Neuron (in vitro differentiated cells): ENCODE data around the gene SPECC1L.

ENCODE experiments used
- H2AFZ ChIP-seq: one replicate; pipeline ENCODE4 v1.6.1; 2013; ENCODE audit warnings: low read depth, mild to moderate bottlenecking, inconsistent platforms, low read length, moderate library complexity
- H3K27me3 ChIP-seq: one replicate; pipeline ENCODE4 v1.6.1; 2013; ENCODE audit warnings: low read length; ENCODE audit not compliant: insufficient read depth
- H3K36me3 ChIP-seq: one replicate; pipeline ENCODE4 v1.6.1; 2013; ENCODE audit warnings: low read length; ENCODE audit not compliant: insufficient read depth
- H3K4me1 ChIP-seq: one replicate; pipeline ENCODE4 v1.6.1; 2013; ENCODE audit warnings: low read length; ENCODE audit not compliant: insufficient read depth
- H3K4me3 ChIP-seq: 2 replicates; pipeline ENCODE4 v1.5.1; 2013; ENCODE audit warnings: mild to moderate bottlenecking, low read length, moderate library complexity
- H3K9me3 ChIP-seq: one replicate; pipeline ENCODE4 v1.6.1; 2013; ENCODE audit warnings: low read length

Gene SPECC1L

GRCh38 chr22:24379536-24379935 is 108.9 kb downstream of the SPECC1L start:
- H3K4me1 ChIP-seq: no peaks in the 10 kb centered on the region
- no peaks in the 10 kb centered on the region for H3K27me3 ChIP-seq
- H3K9me3 ChIP-seq: peaks cover 1% of the 10 kb centered on the region
- H3K36me3 ChIP-seq: peaks cover 49% of the 10 kb centered on the region
- no peak overlapping the region for H2AFZ ChIP-seq
- H3K4me3 ChIP-seq: no peak overlapping the region

GRCh38 chr22:24380220-24380904 is 109.7 kb downstream of the SPECC1L start:
- Histone ChIP-seq H3K4me1 (no peaks in the 10 kb centered on the region), H3K4me3 (no peak overlapping the region), H3K9me3 (peaks cover 1% of the 10 kb centered on the region), H3K36me3 (peaks cover 43% of the 10 kb centered on the region), H3K27me3 (no peaks in the 10 kb centered on the region), H2AFZ (no peak overlapping the region)

- Histone ChIP-seq H3K4me1 (no peaks in the 10 kb centered on the region), H3K9me3 (peaks cover 1% of the 10 kb centered on the region), H2AFZ (no peak overlapping the region), H3K27me3 (no peaks in the 10 kb centered on the region), H3K4me3 (no peak overlapping the region), H3K36me3 (peaks cover 38% of the 10 kb centered on the region)
Observed at GRCh38 chr22:24380905-24381230, 110.2 kb downstream of the SPECC1L start.

GRCh38 chr22:24383061-24383460 is 112.4 kb downstream of the SPECC1L start:
- H3K36me3 ChIP-seq: peaks cover 24% of the 10 kb centered on the region
- H3K4me1 ChIP-seq: no peaks in the 10 kb centered on the region
- H3K27me3 ChIP-seq: no peaks in the 10 kb centered on the region
- no peak overlapping the region for H3K4me3 ChIP-seq
- H2AFZ ChIP-seq: no peak overlapping the region
- H3K9me3 ChIP-seq: peaks cover 3% of the 10 kb centered on the region

GRCh38 chr22:24384131-24384530 is 113.5 kb downstream of the SPECC1L start:
- peaks cover 18% of the 10 kb centered on the region for H3K36me3 ChIP-seq
- H3K4me1 ChIP-seq: no peaks in the 10 kb centered on the region
- no peak overlapping the region for H3K4me3 ChIP-seq
- H3K27me3 ChIP-seq: no peaks in the 10 kb centered on the region
- H3K9me3 ChIP-seq: peaks cover 3% of the 10 kb centered on the region
- no peak overlapping the region for H2AFZ ChIP-seq

GRCh38 chr22:24386937-24387471 is 116.4 kb downstream of the SPECC1L start:
- peaks cover 16% of the 10 kb centered on the region for H3K36me3 ChIP-seq
- H3K9me3 ChIP-seq: peaks cover 3% of the 10 kb centered on the region
- H3K4me3 ChIP-seq: no peak overlapping the region

GRCh38 chr22:24389680-24390079 is 119.0 kb downstream of the SPECC1L start:
- peaks cover 3% of the 10 kb centered on the region for H3K9me3 ChIP-seq
- H2AFZ ChIP-seq: no peak overlapping the region
- no peaks in the 10 kb centered on the region for H3K4me1 ChIP-seq
- H3K36me3 ChIP-seq: peaks cover 8% of the 10 kb centered on the region
- no peaks in the 10 kb centered on the region for H3K27me3 ChIP-seq
- H3K4me3 ChIP-seq: no peak overlapping the region

More at GRCh38 chr22:24386937-24387471, 116.4 kb downstream of the SPECC1L start:
- H3K27me3 ChIP-seq: no peaks in the 10 kb centered on the region
- no peak overlapping the region for H2AFZ ChIP-seq
- H3K4me1 ChIP-seq: no peaks in the 10 kb centered on the region

- no peaks in the 10 kb centered on the region for H3K4me1 ChIP-seq
- H2AFZ ChIP-seq: no peak overlapping the region
- no peak overlapping the region for H3K4me3 ChIP-seq
- peaks cover 3% of the 10 kb centered on the region for H3K9me3 ChIP-seq
- H3K27me3 ChIP-seq: no peaks in the 10 kb centered on the region
- peaks cover 9% of the 10 kb centered on the region for H3K36me3 ChIP-seq
Observed at GRCh38 chr22:24390156-24390555, 119.5 kb downstream of the SPECC1L start.

- H3K36me3 ChIP-seq: peaks cover 13% of the 10 kb centered on the region
- H3K27me3 ChIP-seq: no peaks in the 10 kb centered on the region
- peaks cover 3% of the 10 kb centered on the region for H3K9me3 ChIP-seq
- H3K4me1 ChIP-seq: no peaks in the 10 kb centered on the region
- no peak overlapping the region for H3K4me3 ChIP-seq
- H2AFZ ChIP-seq: no peak overlapping the region
Observed at GRCh38 chr22:24390576-24390975, 119.9 kb downstream of the SPECC1L start.

GRCh38 chr22:24391836-24392217 is 121.2 kb downstream of the SPECC1L start:
- Histone ChIP-seq H3K27me3 (no peaks in the 10 kb centered on the region), H3K4me1 (no peaks in the 10 kb centered on the region), H3K4me3 (no peak overlapping the region), H2AFZ (no peak overlapping the region), H3K9me3 (peaks cover 3% of the 10 kb centered on the region), H3K36me3 (peaks cover 21% of the 10 kb centered on the region)

GRCh38 chr22:24392218-24392931 is 121.7 kb downstream of the SPECC1L start:
- H3K9me3 ChIP-seq: peaks cover 3% of the 10 kb centered on the region
- H2AFZ ChIP-seq: no peak overlapping the region
- H3K36me3 ChIP-seq: peaks cover 23% of the 10 kb centered on the region

GRCh38 chr22:24393012-24393559 is 122.5 kb downstream of the SPECC1L start:
- Histone ChIP-seq H3K4me3 (no peak overlapping the region), H2AFZ (no peak overlapping the region), H3K27me3 (no peaks in the 10 kb centered on the region), H3K36me3 (peaks cover 27% of the 10 kb centered on the region), H3K4me1 (no peaks in the 10 kb centered on the region), H3K9me3 (no peaks in the 10 kb centered on the region)

More at GRCh38 chr22:24392218-24392931, 121.7 kb downstream of the SPECC1L start:
- no peaks in the 10 kb centered on the region for H3K4me1 ChIP-seq
- H3K4me3 ChIP-seq: no peak overlapping the region
- no peaks in the 10 kb centered on the region for H3K27me3 ChIP-seq

GRCh38 chr22:24393848-24394247 is 123.2 kb downstream of the SPECC1L start:
- H3K9me3 ChIP-seq: no peaks in the 10 kb centered on the region
- H2AFZ ChIP-seq: no peak overlapping the region
- H3K36me3 ChIP-seq: peaks cover 35% of the 10 kb centered on the region
- H3K27me3 ChIP-seq: no peaks in the 10 kb centered on the region
- no peak overlapping the region for H3K4me3 ChIP-seq
- no peaks in the 10 kb centered on the region for H3K4me1 ChIP-seq
